Hematopoietic multipotent progenitor cell treated with erythropoietin and hydrocortisone succinate and interleukin-3 and kit ligand, for 4 days (in vitro differentiated cells): Measurements from ENCODE around the gene CEP19.

Experiments
- DNase-seq: peaks from one replicate; pipeline ENCODE4 v3.0.0-alpha.2; 2015

Gene CEP19

DNA sequence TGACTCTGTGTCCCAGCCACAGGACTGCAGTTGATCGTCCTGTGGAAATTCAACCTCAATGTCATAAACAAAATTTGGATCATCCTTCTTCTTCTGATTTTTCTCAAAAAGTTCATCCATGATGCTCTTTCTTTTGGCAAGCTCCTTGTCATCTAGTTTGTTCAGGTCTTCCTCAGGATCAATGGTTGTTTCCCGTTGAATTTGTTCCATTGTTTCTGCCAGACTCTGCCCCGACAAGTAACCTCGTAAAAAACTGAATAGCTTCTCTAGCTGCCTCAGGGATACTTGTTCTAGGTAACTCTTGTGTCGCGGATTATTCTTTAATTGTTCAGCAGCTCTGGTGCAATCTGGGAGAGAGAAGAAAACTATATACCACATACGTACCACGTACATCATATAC lies 4.5 kb downstream of the CEP19 start:
- no peak for DNase-seq

DNA sequence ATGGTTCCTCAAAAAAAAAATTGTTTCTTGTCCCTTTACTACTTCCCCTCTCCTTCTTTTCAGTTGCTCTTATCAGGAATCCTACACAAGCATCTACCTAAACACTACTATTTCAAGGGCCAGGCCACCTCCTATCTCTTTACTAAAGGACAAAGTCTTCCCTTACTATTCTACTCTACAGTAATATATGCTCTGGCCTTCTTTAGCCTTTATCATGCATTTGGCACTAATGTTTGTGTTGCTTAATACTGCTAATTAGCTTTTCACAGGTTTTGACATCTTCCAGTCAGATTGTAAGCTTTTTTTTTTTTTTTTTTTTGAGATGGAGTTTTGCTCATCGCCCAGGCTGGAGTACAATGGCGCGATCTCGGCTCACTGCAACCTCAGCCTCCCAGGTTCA lies 5.3 kb downstream of the CEP19 start:
- DNase-seq = no peak

DNA sequence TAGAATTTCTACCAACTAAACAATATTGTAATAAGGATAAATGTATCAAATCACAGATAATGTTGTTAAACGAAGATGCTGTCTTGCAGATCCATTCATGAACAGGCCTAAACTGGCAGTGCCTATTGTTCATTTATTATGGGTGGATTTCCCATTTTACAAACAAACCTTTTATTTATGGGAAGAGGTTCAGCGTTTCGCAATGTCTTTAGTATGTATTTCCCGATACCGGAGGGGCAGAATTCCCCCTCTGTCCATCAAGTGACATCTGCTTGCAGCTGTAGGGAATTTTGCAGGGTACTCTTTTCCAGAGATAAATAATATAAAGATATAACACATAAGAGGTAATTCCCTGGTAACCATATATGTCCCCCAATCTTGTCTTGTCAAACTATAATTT lies 5.7 kb downstream of the CEP19 start:
- no peak for DNase-seq

DNA sequence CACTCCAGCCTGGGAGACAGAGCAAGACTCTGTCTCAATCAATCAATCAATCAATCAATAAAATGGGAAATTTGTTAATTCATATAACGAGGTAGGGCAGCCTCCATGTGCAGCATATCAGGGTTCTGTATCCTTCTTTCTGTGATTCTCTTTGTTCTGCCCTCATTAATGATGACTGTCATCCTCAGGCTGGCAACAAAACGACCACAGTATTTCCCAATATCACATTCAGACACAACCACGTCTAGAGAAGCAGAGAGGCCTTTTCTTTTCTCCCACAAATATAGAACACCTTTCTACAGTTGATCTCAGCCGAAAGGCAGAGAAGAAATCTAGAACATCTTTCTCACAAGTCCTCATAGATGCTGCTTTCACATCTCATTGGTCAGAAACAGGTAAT lies 11.2 kb downstream of the CEP19 start:
- DNase-seq = peak; percentile 55

DNA sequence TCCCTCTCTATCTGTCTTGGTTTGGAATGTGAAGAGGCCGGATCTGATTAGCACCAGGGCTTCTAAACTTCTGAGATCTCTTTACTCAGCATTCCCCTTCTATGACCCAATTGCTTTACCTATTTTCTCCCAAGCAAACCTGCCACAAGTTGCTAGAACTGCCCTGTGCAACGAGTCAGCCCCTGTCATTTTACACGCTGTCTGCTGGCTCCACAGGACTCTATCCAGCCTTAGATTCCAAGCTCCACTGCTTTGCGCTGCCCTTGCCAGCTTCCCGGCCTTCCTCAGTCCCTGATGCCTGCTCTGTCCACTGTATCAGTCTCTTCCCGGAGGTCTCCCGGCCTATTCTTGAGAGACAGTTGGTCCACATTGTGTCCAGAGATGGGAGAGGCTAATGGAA lies 12.3 kb downstream of the CEP19 start:
- DNase-seq = no peak

DNA sequence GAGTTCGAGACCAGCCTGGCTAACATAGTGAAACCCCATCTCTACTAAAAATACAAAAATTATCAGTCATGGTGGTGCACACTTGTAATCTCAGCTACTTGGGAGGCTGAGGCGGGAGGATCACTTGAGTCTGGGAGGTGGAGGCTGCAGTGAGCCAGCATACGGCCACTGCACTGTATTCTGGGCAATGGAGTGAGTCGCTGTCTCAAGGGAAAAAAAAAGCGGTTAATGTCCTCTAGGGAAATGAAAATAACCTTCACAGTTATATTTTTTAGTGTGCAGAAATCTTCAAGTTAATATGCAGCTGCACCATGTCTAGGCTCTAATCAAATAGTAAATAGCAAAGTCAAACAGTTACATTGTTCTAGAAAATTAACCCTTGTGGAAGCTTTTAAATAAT lies 14.8 kb downstream of the CEP19 start:
- no peak for DNase-seq

DNA sequence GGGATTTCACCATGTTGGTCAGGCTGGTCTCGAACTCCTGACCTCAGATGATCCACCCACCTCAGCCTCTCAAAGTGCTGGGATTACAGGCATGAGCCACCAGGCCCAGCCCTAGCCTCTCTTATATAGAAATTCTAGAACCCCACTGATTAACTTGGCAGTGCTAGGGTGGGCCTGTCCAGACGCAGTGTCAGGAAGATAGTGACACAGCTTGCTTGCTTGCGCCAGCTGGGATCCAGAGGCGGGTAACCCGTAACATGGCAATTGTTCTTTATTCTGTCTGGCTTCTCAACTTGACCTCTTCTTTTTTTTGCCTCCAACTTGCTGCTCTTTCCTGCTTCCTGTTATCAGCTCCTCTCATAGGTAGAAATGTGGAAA lies 16.2 kb downstream of the CEP19 start:
- DNase-seq = no peak

DNA sequence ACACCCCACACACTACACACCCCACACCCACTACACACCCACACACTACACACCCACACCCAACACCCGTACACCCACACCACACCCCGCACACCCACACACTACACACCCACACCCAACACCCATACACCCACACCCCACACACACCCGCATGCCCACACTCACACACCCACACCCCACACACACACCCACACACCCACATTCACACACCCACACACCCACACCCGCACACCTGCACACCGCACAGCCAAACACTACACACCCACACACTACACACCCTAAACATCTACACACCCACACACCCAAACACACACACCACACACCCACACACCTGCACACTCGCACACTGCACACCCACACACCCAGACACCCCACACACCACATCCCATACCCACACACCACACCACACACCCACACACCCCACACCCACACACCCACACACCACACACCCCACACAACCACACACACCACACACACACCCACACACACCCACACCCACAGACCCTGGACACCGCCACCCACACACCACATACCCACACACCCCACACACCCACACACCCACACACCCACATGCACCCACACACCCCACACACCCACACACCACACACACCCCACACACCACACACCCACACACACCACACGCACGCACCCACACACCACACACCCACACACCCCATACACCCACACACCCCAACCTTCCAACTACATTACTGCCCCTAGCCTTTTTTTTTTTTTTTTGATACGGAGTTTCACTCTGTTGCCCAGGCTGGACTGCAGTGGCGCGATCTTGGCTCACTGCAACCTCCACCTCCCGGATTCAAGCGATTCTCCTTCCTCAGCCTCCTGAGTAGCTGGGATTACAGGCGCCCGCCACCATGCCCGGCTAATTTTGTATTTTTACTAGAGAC lies 16.9 kb downstream of the CEP19 start:
- DNase-seq = no peak

DNA sequence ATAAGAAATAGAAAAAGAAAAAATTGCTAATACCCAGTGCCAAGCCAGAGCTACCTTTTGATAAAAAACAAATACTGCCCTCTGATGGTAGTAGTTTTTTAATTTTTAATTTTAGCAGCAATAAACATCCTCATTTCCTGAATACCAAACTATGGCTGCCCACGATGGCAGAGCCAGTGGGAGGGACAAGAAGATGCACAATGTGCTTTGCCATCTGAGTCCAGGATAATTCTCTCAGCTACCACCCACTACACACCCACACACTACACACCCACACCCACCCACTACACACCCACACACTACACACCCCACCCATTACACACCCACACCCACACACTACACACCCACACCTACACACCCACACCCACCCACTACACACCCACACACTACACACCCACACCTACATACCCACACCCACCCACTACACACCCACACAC lies 17.8 kb downstream of the CEP19 start:
- DNase-seq = peak; percentile 85

DNA sequence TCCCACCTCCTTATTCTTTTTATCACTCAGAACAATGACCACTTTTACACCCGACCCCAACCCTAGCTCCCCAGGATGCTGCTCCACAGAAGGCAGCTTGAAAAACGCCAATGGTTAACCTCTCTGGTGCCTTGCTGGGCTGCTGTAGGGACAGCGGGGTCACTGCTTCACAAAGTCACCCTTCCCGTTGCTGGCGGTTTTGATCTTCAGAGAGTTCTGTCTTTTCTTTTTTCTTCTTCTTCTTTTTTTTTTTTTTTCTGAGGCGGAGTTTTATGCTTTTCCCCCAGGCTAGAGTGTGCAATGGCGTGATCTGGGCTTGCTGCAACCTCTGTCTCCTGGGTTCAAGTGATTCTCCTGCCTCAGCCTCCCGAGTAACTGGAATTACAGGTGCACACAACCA lies 20.7 kb downstream of the CEP19 start:
- peak; percentile 40 for DNase-seq

DNA sequence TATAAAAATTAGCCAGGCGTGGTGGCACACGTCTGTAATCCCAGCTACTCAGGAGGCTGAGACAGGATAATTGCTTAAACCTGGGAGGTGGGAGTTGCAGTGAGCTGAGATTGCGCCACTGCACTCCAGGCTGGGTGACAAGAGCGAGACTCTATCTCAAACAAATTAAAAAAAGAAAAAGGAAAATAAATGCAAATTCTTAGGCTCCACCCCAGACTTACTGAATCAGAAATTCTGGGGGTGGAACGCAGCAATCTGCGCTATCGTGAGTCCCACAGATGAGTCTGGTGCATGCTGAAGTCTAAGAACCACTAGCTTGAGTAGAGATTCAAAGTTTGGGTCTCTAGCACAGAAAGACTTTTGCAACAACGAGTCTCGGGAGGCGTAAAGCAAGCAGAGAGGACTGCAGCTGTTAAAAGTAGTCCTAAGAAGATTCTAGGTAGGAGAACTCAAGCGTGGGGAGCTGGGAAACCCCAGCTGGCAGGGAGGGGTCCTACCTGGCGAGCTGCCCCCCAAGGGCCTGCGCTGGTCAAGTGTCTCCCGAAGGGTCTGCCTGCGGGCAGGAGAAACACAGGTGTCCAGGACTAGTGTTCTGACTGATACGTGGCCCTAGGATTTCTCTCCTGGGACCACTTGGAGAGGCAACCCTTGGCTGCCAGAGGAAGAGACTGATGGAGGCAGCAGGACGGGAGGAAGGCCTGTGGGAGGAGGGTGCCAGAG lies 21.9 kb downstream of the CEP19 start:
- no peak for DNase-seq

DNA sequence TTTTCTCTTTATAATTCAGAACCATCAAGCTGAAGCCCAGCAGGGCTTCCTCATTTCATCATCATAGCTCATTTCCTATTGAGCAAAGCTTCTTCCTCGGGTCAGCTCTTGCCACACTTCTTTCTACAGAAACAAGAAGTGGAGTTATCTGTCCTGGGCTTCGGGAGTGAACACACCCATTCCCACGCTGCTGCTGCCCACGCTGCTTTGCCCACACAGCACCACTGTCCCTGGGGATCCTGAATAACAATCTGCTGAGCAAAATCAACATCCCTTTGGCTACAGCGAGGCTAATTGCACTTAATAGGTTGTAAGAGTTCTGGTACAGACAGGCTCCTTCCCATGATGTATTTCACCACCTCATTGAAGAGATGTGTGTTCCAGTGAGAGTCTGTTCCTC lies 23.7 kb downstream of the CEP19 start:
- peak; percentile 88 for DNase-seq

DNA sequence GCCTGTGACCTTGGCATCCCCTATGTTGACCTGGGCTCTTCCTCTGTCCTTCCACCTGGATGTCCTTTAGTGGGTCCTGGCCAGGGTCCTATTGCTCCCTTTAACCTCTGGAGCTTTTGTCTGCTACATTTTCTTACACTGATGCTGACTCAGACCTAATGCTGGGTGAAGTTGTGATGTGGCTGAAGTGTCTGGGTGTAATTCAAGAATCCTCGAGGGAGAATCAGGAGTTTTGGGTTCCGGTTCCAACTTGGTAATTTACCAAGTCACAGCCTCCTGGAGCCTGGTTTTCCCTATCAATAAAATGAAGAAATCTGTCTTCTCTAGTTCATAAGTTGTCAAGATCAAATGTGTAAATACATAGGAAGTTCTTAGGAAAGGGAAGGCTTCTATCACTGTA lies 25.6 kb downstream of the CEP19 start:
- DNase-seq = no peak

DNA sequence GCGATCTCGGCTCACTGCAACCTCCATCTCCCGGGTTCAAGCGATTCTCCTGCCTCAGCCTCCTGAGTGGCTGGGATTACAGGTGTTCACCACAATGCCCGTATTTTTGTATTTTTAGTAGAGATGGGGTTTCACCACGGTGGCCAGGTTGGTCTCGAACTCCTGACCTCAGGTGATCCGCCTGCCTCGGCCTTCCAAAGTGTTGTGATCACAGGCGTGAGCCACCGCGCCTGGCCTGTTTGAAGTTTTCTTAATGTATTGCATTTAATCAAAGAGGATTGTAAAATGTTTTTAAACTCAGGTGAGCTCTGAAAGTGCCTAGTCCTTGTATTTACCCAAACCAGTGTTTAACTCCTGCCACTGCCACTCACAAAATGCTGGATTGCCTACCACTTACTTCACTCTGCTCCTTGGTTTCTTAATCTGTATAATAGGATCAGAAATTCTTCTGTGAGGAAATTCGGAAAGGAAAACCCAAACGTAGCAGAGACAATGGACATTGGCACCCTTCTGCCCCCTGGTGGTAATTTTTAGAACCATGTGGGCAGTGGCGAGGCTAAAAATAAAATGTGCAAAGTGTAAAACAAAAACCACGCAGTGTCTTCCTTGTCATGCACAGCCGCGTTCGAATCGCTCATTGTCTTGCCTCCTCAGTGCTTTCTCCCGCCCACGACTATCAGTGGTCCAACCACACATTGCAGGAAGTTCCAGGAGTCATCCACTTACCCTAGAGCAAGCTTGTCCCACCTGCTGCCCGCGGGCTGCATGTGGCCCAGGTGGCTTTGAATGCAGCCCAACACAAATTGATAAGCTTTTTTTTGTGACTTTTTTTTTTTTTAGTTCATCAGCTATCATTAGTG lies 27.3 kb downstream of the CEP19 start:
- DNase-seq = peak; percentile 92

DNA sequence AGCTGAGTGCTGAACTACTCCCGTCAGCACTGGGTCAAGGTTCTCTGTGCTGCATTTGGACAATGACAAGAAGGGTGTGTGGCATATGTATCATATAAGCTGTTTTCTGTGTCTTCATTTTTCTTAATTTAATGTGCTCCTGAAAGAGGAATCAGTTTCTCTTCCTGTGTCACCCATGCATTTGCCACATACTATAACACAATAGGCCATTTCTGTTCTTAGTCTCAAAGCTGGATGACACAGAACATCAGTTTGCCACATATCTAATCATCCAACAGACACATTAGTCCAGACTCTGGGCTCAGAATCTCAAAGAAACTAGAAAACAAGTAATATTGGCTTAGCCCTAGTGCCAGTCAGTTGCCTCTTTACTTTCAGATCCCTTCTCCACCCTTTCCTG lies 34.1 kb downstream of the CEP19 start:
- DNase-seq = no peak

DNA sequence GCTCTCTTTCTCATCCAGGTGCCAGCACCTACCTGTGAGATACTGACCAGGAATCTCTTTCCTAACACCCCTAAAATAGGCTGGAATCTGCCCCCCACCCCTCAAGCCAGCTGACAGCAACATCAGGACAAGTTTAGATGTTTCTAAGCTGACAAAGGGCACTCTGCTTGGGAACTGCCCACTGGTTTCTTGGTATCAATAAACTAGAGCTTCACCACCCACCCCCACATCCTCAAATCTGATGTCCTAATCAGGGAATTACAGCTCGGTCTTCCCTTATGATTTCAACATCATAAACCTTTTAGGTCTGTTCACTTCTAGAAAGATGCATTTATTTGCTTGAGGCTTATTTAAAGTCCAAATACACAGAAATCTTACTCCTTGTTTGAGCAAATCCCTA lies 34.7 kb downstream of the CEP19 start:
- DNase-seq = no peak

DNA sequence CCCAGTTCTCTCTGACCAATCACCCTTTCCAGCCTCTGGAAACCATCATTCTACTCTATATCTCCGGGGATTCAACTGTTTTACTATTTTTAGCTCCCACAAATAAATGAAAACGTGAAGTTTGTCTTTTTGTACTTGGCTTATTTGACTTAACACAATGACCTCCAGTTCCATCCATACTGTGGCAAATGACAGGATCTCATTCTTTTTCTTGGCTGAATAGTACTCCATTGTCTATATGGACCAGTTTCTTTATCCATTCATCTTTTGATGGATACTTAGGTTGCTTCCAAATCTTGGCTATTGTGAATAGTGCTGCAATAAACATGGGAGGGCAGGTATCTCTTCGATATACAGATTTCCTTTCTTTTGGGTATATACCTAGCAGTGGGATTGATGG lies 38.4 kb downstream of the CEP19 start:
- no peak for DNase-seq

DNA sequence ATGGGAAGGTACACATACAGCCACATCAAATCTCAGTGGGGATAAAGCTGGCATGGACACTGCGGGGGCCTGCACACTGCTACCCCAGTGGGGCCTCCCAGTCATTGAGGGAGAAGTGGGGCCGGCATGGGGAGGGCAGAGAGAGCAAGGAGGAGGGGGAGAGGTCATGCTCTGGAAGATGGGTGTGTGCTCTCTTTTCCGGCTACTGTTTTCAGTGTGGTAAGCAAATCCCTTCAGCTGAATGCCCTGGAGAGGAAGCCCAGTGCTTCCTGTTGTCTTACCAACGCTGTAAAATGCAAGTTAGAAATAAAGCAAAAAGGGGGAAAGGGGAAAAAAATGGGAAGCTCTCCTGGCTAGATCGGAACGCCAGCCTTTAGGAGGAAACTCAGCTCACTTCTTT lies 41.7 kb downstream of the CEP19 start:
- DNase-seq = no peak

DNA sequence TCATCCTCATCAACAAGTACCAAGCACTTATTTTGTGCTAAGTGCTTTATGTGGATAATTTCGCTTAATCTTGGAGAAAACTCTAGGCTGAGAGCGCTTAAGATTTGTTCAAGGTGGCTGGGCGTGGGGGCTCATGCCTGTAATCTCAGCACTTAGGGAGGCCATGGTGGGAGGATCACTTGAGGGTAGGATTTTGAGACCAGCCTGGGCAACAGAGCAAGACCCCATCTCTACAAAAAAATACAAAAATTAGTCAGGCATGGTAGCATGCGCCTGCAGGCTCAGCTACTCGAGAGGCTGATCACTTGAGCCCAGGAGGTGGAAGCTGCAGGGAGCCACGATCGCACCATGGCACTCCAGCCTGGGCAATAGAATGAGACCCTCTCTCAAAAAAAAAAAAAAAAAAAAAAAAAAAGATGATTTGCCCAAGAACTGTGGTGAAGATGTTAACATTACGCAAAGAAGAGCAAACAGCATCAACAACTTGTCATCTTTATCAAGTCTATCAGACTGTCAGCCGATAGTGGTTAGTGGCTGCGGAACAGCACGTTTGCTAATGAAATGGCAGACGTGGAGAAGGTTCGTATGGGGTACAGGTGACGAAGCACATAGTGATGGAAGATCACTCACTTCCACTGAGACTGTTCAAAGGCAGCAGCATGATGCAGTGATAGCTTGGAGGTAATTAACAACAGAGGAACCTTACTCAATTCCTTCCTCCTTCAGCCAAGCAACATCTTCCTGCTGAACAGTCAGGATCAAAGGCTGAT lies 44.8 kb downstream of the CEP19 start:
- DNase-seq = peak; percentile 67

DNA sequence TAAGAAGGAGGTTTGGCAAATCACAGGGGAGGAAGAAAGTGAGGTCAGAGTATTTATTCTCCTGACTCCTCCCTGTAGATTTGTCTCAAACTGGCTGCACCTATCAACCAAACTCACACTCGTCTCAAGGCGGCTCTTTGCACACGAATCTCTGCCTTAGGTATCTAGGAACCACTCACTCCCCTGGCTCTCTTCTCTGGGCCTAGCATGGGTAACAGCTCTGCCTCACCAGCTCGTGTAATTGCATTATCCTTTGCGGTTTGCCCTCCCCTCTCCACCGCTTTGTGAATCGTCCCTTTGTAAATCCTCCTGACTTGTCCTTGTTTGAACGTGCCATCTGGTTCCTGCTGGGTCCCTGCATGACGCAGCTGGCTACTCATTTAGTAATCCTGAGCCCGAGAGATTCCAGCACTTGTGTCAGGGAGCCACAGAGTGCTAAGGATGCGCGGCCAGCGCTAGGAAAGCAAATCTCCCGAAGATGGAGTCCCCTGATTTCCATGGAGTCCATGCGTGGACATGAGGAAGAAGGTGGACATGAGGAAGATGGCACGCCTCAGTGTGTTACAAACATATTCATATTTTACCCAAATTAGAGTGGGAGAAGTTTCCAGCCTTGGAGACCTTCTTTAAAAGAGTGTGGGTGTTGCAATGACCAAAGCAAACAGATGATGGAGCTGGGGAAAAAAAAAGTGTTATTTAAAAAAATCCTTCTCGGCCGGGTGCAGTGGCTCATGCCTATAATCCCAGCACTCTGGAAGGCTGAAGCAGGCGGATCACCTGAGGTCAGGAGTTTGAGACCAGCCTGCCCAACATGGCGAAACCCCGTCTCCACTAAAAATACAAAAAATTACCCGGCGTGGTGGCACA lies 45.8 kb downstream of the CEP19 start:
- no peak for DNase-seq

DNA sequence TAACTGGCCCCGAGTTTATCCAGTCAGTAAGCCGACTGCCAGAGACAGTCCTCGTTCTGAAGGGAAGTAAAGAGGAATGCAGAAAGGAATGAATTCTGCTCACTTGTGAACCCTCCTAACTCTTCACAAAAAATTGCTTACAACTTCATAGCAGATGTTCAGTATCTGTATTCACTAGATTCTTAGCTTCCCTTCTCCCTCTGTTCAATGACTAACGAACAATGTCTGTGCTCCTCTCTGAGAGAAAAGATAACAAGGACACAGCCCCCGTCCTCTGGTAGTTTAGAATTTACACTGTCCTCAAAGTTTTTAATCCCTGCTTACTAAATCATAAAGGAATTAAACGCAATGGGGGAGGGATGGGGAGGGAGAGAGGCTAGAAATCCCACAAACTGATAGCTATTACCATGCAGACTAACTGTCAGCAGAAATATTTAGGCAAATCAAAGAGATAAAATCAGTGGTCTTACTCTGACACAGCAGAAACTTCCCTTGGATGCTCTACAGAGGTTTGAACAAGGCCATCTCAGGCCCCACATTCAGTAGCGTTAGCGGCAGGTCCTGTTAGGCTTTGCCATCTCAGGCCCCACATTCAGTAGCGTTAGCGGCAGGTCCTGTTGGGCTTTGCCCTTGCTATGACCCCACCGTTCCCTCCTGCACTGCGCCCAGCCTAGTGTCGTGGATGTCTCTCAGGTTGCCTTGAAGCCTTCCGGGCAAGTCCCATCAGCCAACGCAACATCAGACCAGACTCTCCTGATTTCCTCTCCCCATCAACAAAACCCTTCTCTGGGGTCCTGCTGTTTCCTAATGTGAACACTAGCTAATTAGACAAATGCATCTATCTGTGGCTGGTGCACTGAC lies 49.1 kb downstream of the CEP19 start:
- peak; percentile 81 for DNase-seq
